Measurements from ENCODE around the gene CA10.

DNA sequence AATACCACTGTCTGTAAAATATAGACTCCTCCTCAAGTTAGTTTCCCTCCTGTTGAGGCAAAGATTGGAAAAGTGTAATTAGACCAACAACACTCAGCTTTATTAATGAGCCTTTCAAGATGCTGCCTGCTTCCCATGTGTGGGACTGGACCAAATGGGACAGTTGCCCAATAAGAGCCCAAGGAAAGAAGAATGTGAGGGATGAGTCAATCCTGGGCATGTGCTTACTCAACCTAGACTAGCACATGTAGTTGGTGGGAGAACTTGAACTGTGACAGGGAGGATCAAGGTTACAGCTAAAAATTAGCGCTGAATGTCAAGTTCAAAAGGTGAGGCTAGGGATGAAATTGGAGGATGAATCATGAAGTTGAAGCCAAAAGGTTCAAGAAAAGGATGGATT, 435.5 kb downstream of the CA10 start:
- TF ChIP-seq, protein P1, sequence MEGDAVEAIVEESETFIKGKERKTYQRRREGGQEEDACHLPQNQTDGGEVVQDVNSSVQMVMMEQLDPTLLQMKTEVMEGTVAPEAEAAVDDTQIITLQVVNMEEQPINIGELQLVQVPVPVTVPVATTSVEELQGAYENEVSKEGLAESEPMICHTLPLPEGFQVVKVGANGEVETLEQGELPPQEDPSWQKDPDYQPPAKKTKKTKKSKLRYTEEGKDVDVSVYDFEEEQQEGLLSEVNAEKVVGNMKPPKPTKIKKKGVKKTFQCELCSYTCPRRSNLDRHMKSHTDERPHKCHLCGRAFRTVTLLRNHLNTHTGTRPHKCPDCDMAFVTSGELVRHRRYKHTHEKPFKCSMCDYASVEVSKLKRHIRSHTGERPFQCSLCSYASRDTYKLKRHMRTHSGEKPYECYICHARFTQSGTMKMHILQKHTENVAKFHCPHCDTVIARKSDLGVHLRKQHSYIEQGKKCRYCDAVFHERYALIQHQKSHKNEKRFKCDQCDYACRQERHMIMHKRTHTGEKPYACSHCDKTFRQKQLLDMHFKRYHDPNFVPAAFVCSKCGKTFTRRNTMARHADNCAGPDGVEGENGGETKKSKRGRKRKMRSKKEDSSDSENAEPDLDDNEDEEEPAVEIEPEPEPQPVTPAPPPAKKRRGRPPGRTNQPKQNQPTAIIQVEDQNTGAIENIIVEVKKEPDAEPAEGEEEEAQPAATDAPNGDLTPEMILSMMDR (IDR thresholded peaks at IDR 0.05; ENCODE audit: poor library complexity), result no peak
- no peak for TF ChIP-seq EZH2 (IDR thresholded peaks at IDR 0.05; ENCODE audit: borderline replicate concordance)
